HL-60 (cell line): ENCODE measurements around the gene RRP1.

Experiments used
- CTCF ChIP-seq: IDR thresholded peaks from one replicate; pipeline ENCODE4 v1.5.1; 2011; ENCODE audit warnings: low read length, control low read depth, inconsistent platforms; ENCODE audit not compliant: insufficient read depth
- GABPA ChIP-seq: IDR thresholded peaks from 2 replicates; pipeline ENCODE4 v1.6.1; 2012; ENCODE audit warnings: low read depth
- POLR2AphosphoS5 ChIP-seq: IDR thresholded peaks from 2 replicates; pipeline ENCODE4 v1.6.1; 2012; ENCODE audit warnings: low read depth
- REST ChIP-seq: IDR thresholded peaks from 2 replicates; pipeline ENCODE4 v1.6.1; 2012; ENCODE audit warnings: low read depth; ENCODE audit not compliant: insufficient replicate concordance
- SPI1 ChIP-seq: IDR thresholded peaks from 2 replicates; pipeline ENCODE4 v1.6.1; 2012; ENCODE audit warnings: low read depth, mild to moderate bottlenecking, borderline replicate concordance

- no peak for TF ChIP-seq CTCF
- TF ChIP-seq REST = no peak
- TF ChIP-seq POLR2AphosphoS5 = peak; percentile 19; the same call in 1 of the 2 replicates
- no peak for TF ChIP-seq GABPA
- TF ChIP-seq SPI1 = no peak
Observed at GRCh38 chr21:43808832-43809251, 19.5 kb downstream of the RRP1 start.
